ENCODE data around the gene NELFB.

NELFB gene

GRCh38 chr9:137281345-137282116, 26.4 kb downstream of the NELFB start:
- no peak for DNase-seq (ENCODE audit: low spot score)

DNA sequence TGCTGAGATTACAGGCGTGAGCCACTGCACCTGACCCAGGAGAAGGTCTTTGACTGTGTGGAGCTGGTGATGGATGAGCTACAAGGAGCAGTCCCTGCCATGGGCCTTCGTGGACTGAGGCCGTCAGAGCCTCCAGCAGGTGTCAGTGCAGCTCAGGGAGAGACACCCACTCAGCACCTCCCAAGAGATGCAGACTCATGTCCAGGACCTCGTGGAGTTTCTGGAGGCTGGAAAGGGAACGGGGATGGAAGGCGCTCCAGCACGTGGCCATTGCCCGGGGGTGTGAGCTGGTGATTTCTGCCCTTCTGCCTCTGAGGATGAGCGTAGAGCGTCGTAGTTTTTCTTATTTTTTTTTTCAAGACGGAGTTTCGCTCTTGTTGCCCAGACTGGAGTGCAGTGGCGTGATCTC, 31.9 kb downstream of the NELFB start:
- DNase-seq (ENCODE audit: low spot score): no peak

GRCh38 chr9:137293094-137293481, 38.0 kb downstream of the NELFB start:
- DNase-seq (ENCODE audit: low spot score): no peak

- no peak for DNase-seq (ENCODE audit: low spot score)
These were observed 38.5 kb downstream of the NELFB start for GRCh38 chr9:137293482-137294090.

- no peak for DNase-seq (ENCODE audit: low spot score)
These were observed 39.1 kb downstream of the NELFB start for GRCh38 chr9:137294091-137294680.

- no peak for DNase-seq (ENCODE audit: low spot score)
These were observed 39.6 kb downstream of the NELFB start for GRCh38 chr9:137294681-137295237.

DNA sequence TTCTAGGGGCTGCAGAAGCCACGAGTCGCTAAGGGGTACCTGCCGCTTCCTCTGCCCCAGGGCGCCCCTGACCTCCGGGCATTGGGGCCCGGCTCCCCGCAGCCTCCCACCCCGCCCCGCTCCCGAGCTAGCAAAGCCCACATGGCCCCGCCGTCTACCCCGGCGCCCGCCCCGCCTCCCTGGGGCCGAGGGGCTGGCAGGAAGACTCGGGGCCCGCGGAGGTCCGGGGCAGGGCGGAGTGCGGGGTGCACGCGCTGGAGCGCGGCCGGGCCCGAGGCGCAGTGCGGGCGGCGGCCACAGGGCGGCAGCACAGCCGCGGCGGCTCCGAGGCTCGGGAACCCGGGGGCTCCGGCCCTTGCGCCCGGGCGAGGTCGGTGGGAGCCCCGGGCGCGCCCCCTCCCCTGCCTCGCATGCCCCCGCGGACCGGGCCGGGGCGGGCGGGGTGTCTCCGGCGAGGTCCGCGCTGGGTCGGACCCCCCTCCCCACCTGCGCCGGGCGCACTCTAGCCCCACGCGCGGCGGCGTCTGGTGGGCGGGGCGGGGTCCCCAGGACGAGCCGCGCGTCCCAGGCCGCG, 40.2 kb downstream of the NELFB start:
- no peak for DNase-seq (ENCODE audit: low spot score)

DNA sequence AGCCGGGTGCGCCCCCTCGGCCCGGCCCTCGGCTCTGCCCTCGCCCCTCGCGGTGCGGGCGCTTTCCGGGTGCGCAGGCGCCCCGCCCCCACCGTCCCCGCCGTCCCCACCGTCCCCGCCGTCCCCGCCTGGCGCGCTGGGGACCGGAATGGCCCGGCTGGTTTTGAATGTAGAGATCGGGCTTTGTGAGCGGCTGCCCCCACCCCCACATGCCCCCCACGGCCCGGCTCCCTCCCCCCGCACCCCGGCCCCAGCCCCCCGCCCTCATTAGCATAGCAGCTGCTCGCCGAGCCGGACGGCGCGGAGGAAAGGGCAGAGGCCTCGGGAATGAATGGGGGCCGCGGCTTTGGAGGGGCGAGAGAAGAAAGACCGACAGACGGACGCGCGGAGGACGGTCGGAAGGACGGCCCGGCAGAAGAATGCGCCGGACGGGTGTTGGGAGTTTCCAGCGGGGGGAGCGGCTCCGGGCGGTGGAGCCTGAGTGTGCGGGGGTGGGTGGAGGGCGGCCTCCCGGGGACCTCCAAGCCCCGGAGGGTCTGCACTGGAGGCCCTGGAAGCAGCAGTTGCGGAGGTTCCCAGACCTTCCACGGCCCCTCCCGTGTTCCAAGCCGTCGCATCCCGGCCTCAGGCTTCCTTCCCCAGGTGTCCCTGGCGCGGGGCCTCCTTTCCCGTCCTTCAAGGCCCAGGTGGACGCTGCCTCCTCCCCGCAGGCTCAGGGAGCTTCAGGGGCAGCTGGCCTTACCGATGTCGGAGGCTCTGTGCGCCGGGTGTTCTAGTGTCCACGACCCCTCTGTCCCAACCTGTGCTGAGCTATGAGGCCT, 40.9 kb downstream of the NELFB start:
- DNase-seq (ENCODE audit: low spot score): no peak

GRCh38 chr9:137296670-137297664, 41.8 kb downstream of the NELFB start:
- DNase-seq (ENCODE audit: low spot score): no peak

GRCh38 chr9:137297966-137298365, 42.8 kb downstream of the NELFB start:
- no peak for DNase-seq (ENCODE audit: low spot score)

DNA sequence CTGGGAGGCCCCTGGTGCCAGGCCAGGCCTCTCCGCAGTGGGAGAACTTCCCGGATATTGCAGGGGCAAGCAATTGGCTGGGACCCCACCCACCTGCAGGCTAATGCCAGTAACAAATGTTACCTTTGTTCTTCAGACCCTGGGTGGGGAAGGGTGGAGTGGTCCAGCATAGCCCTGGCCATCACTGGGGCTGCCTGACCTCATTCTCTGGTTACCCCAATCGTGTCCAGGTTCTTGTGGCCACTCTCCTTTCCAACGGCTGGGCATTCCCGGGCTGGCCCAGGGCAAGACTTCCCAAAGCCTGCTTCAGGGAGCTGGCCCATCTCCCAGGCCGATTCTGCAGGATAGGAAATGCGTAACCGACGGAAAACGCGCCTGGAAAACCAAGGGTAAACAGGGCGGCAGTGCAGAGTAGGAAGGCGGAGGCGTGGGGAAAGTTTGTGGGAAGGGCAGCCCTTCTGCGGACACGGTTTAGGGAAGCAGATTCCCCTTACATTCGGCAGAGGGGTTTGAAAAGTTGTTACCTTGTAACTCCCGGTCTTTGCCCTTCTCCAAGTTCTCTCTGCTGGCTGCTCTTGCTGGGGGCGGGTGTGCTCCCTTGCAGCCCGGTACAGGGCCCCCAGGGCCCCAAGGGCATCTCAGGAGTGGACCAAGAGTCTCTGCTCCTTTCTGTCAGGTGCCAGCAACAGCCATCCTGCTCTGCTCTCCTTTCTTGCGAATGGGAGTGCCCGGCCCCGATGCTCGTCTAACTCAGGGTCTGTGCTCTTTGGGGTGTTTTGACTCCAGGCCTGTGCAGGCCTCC, 43.5 kb downstream of the NELFB start:
- no peak for DNase-seq (ENCODE audit: low spot score)

GRCh38 chr9:137299203-137299565, 44.1 kb downstream of the NELFB start:
- DNase-seq (ENCODE audit: low spot score): no peak

DNA sequence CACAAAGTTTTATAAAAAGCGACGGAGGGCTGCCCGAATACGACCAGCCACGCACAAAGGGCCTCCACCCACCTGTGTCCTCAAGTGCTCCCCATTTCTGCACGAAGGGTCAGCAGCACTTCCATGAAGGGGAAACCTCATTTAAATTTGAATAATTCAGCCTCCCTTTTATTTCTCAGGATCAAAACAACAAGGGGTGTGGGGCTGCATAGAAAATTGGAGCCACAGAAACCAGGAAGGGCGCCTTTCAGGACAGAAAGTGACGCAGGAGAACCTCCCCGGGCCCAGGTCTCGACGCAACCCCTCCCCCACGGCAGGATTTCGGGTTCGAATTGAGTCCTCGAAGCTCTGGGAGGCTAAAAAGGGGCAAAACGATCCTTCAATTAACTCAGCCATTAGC, 44.8 kb downstream of the NELFB start:
- no peak for DNase-seq (ENCODE audit: low spot score)

DNA sequence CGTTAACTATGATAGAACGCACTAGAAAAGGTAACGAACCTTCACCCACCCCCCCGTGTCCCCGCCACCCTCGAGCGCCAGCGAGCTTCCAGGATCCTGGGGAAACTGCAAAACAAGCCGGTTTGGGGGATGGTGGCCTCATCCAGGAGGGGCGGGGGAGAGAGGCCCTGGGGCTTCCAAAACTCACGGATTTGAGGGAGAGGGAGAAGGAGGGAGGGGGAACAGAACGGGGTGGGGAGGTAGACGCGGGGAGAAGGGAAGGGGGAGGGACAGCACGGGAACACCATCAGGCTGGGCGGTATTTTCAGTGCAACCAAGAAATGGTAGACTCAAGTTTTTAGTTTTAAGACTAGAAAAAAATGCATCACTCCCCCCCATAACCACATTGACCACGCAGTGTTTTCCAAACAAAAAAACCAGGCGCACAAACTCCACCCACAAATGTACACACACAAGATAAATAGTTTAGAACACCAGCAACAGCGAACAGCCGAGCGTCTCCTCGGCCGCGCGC, 45.5 kb downstream of the NELFB start:
- no peak for DNase-seq (ENCODE audit: low spot score)

DNA sequence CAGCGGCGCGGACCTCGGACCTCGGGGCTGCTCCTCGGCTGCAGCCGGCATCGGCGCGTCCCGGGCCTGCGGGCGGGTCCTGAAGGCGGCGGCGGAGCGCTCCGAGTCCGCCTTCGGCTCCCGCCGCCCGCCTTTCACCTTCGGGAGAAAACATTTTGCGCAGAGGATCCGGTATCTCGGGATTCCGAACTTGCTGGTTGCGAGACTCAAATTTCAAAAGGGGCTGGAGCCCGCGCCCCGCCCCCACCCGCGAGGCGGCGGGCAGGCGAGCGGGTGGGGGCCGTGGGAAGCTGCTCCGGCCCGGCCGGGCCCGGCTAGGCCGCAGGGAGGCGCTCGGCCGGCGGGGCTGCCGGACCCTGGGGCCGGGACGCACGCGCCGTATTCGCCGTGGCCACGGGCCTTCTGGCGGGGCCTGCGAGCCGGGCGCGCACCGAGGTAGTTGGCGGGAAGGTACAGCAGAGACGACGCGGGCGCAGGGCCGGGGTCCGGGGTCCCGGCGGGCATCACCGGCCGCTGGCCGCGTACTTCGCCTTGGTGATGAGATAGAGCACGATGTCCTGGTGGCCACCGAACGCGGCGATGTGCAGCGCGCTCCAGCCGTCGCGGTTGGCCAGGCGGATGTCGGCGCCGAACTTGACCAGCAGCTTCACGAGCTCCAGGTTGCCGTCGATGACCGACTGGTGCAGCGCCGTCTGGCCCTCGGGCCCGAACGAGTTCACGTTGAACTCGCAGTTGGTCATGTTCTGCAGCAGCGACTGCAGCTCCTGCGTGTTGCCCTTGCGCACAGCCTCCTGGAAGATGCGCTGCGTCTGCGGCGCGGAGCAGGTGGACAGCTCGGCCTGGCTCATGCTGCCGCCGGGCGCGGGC, 46.2 kb downstream of the NELFB start:
- DNase-seq (ENCODE audit: low spot score): no peak

DNA sequence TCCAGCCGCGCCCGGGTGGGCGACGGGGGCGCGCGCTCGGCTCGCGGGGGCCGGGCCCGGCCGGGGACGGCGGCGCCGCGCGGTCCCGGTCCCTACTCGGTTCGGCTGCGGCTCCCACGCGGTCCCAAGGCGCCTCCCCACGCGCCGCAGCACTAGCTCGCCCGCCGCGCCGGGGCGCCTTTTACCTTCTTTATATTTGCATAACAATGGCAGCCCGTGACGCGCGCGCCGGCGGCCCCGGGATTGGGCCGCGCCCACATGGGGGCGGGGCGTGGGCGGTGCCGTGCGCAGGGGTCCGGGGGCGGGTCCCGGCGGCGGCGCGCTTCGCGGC, 47.0 kb downstream of the NELFB start, which contains the start of gene NRARP:
Gene NRARP, minus strand, starts transcription at position 154 of the 331 bp plus-strand sequence. CDS start 343 bp downstream, outside the sequence.
- peak; percentile 85 for DNase-seq (ENCODE audit: low spot score)

GRCh38 chr9:137302449-137303150, 47.5 kb downstream of the NELFB start:
- no peak for DNase-seq (ENCODE audit: low spot score)

Data from Ammon's horn (tissue), 1 donor.